Endothelial cell of umbilical vein (primary cell): ENCODE measurements around the gene KLC1. TPM values are rescaled to one million over a fixed set of nuclear protein-coding genes. Genes with fewer than 3 reads are reported as not detected.

Experiments
- BruUV-seq: library from RNA; stranded (reverse); fragments of 400-500 nt; replicated peaks from 2 replicates; lab custom pipeline; 2021; lab: Mats Ljungman, UMichigan
- CTCF ChIA-PET: fragments of 300-600, 350-600 bp; sonication (Branson Sonifier 250); formaldehyde crosslinking; loops from one replicate; lab custom pipeline; 2021; ENCODE audit warnings: antibody characterized with exemption, inconsistent platforms; lab: Charles Lee
- POLR2A ChIA-PET: fragments of 300-600, 350-600 bp; sonication (Branson Sonifier 250); formaldehyde crosslinking; loops from one replicate; lab custom pipeline; 2021; ENCODE audit warnings: antibody characterized with exemption, inconsistent platforms; lab: Charles Lee
- DNase-seq: peaks from one replicate; pipeline ENCODE4 v3.0.0-alpha.2; 2011; ENCODE audit warnings: low read depth, low spot score
- FAIRE-seq: peaks from 2 replicates; lab custom pipeline; 2011; peaks lifted over from hg19 to GRCh38; lab: Jason Lieb, UNC
- H2AFZ ChIP-seq: 2 replicates; pipeline ENCODE4 v1.6.0; 2012; ENCODE audit warnings: low read depth, low read length, control low read depth, inconsistent platforms
- H3K27ac ChIP-seq: 2 replicates; pipeline ENCODE4 v1.5.1; 2011; ENCODE audit warnings: low read depth, mild to moderate bottlenecking, control low read depth, low read length, moderate library complexity; ENCODE audit not compliant: insufficient read depth
- H3K27me3 ChIP-seq, 2 experiments: 2 replicates each; pipeline versions ENCODE4 v1.6.0 to v1.6.1; 2011; ENCODE audit warnings: low read length in 2 of 2, mixed read lengths in 1 of 2; ENCODE audit not compliant: control insufficient read depth in 2 of 2, insufficient read depth in 2 of 2
- H3K36me3 ChIP-seq, 2 experiments: 2 replicates in 1 of 2; 3 replicates in 1 of 2; pipeline ENCODE4 v1.5.1; 2011; ENCODE audit warnings: low read length in 2 of 2, mild to moderate bottlenecking in 1 of 2, moderate library complexity in 1 of 2; ENCODE audit not compliant: control insufficient read depth in 2 of 2, insufficient read depth in 2 of 2; ENCODE audit errors: extremely low read depth in 1 of 2
- H3K4me1 ChIP-seq: 3 replicates; pipeline ENCODE4 v1.5.1; 2011; ENCODE audit warnings: mild to moderate bottlenecking, low read length; ENCODE audit not compliant: control insufficient read depth, insufficient read depth; ENCODE audit errors: extremely low read depth
- H3K4me2 ChIP-seq: 2 replicates; pipeline ENCODE4 v1.6.1; 2011; ENCODE audit warnings: low read length, control low read depth, mixed read lengths; ENCODE audit not compliant: insufficient read depth
- H3K4me3 ChIP-seq, 3 experiments: fragments of 200-600 bp in 1 of 3; sonication (generic), shearing (Covaris generic) in 1 of 3; replicated peaks in 1 of 3; 2 replicates each; pipeline ENCODE4 v1.5.1; 2011 to 2016; ENCODE audit warnings: control low read depth in 3 of 3, low read length in 3 of 3, mild to moderate bottlenecking in 2 of 3, inconsistent platforms in 1 of 3, low read depth in 1 of 3, moderate library complexity in 1 of 3; ENCODE audit not compliant: insufficient read depth in 1 of 3
- H3K79me2 ChIP-seq: 2 replicates; pipeline ENCODE4 v1.6.0; 2012; ENCODE audit warnings: low read length, inconsistent platforms; ENCODE audit not compliant: control insufficient read depth, insufficient read depth
- H3K9ac ChIP-seq: replicated peaks from 2 replicates; pipeline ENCODE3; 2011; ENCODE audit warnings: low read length, control low read depth; ENCODE audit not compliant: insufficient read depth; ENCODE audit errors: extremely low read depth
- H3K9me1 ChIP-seq: replicated peaks from 3 replicates; pipeline ENCODE4 v1.6.0; 2011; ENCODE audit warnings: mild to moderate bottlenecking, low read length; ENCODE audit not compliant: control insufficient read depth, insufficient read depth; ENCODE audit errors: extremely low read depth
- H3K9me3 ChIP-seq: replicated peaks from 2 replicates; pipeline ENCODE4 v1.5.1; 2012; ENCODE audit warnings: low read length, inconsistent platforms; ENCODE audit not compliant: control insufficient read depth, insufficient read depth
- H4K20me1 ChIP-seq: replicated peaks from 2 replicates; pipeline ENCODE3; 2011; ENCODE audit warnings: mild to moderate bottlenecking, low read length; ENCODE audit not compliant: control insufficient read depth, insufficient read depth; ENCODE audit errors: extremely low read depth
- EZH2 ChIP-seq: IDR thresholded peaks from 2 replicates; pipeline ENCODE4 v1.6.1; 2012; ENCODE audit warnings: borderline replicate concordance, low read depth, mild to moderate bottlenecking, moderate library complexity, low read length, inconsistent platforms; ENCODE audit not compliant: severe bottlenecking
- FOS ChIP-seq: IDR thresholded peaks from 2 replicates; pipeline ENCODE4 v1.6.1; 2011; ENCODE audit warnings: mild to moderate bottlenecking, low read length, moderate library complexity, borderline replicate concordance; ENCODE audit not compliant: insufficient read depth
- GATA2 ChIP-seq: IDR thresholded peaks from 2 replicates; pipeline ENCODE4 v1.7.0; 2011; ENCODE audit warnings: low read depth, mild to moderate bottlenecking, moderate library complexity, mixed read lengths, low read length; ENCODE audit not compliant: insufficient read length, insufficient read depth
- JUN ChIP-seq: IDR thresholded peaks from 2 replicates; pipeline ENCODE4 v1.6.1; 2011; ENCODE audit warnings: borderline replicate concordance, low read depth; ENCODE audit not compliant: insufficient read length, insufficient read depth
- MYC ChIP-seq: IDR thresholded peaks from one replicate; pipeline ENCODE4 v1.6.1; 2011; ENCODE audit warnings: mild to moderate bottlenecking, low read depth, low read length
- POLR2A ChIP-seq: IDR thresholded peaks from 2 replicates; pipeline ENCODE4 v1.6.1; 2012; ENCODE audit warnings: low read depth, mild to moderate bottlenecking, control low read depth, low read length
- POLR2AphosphoS5 ChIP-seq: IDR thresholded peaks from 2 replicates; pipeline ENCODE4 v1.6.1; 2012; ENCODE audit warnings: low read depth, mild to moderate bottlenecking, control low read depth, low read length, moderate library complexity; ENCODE audit not compliant: insufficient read depth
- dilution Hi-C: fragments of 300-500 bp; cut with MboI; formaldehyde crosslinking; loops from one replicate; pipeline ENCODE4 v1.15.0; 2019; ENCODE audit warnings: low sequenced_read_pairs; ENCODE audit not compliant: extremely low pct_ligation_motif_present
- intact Hi-C: fragments of 100-400 bp; cut with micrococcal nuclease; formaldehyde crosslinking; loops from one replicate; pipeline ENCODE4 v1.10.0; 2022
- polyA plus RNA-seq, 4 experiments: library from polyadenylated mRNA; depleted of rRNA in 3 of 4; stranded (reverse) in 3 of 4; unstranded in 1 of 4; fragments of >200 nt; gene quantifications; 2 replicates each; pipeline versions ENCODE4 v1.2.1 to v1.2.3, GENCODE V29; 2011 to 2012; ENCODE audit warnings: missing spikeins in 1 of 4
- total RNA-seq: library from RNA; stranded (reverse); gene quantifications from 2 replicates; pipeline ENCODE4 v1.2.3, GENCODE V29; 2021
- TF ChIP-seq, protein P1 (sequence below): IDR thresholded peaks from 2 replicates; pipeline ENCODE4 v1.6.1; 2011; ENCODE audit not compliant: insufficient read depth, insufficient read length
- TF ChIP-seq, protein P2 (sequence below), 2 donors: IDR thresholded peaks; 1 replicate in 1 of 2; 2 replicates in 1 of 2; pipeline ENCODE4 v1.5.1; 2011; ENCODE audit warnings: low read length in 2 of 2, mild to moderate bottlenecking in 2 of 2, moderate library complexity in 2 of 2, control low read depth in 1 of 2, inconsistent platforms in 1 of 2, low read depth in 1 of 2; ENCODE audit not compliant: insufficient read depth in 1 of 2; ENCODE audit errors: extremely low read depth in 1 of 2

The KLC1 gene
- total and polyA plus RNA-seq, 2 donors (not counting 3 experiments of a cell fraction or from before 2014, with no cell fraction given) = 124 to 233 TPM

DNA sequence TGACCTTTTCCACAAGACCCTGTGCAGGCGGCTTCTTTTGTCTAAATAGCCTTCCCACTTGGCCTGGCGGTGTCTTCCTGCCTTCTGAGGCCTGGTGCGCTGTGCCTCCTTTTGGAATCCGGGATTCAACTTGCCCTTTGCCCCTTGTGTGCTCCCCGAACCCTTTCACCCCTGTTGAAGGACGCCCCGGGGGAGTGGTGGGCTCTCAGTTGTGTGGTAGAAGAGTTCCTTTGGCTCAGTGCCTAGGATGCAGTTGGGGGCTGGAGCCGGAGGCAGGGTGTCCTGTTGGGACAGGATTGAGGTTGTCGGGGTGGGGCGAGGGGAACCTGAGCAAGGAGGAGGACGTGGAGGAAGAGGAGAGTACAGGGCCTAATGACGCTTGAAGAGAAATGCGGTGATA is 34.5 kb downstream of the KLC1 start:
- dilution Hi-C loops = no loop called here
- H3K36me3 ChIP-seq = peaks cover 19 to 26% of the 10 kb centered on the region in 2 experiments
- no peaks in the 10 kb centered on the region for H3K9me1 ChIP-seq
- H3K27ac ChIP-seq = no peak overlapping the region
- POLR2A ChIA-PET = no interaction called here
- no peaks in the 10 kb centered on the region for H3K27me3 ChIP-seq
- H3K9me3 ChIP-seq = no peaks in the 10 kb centered on the region
- intact Hi-C loops = no loop called here
- BruUV-seq = no TSS peak
- no peak overlapping the region for H3K4me2 ChIP-seq
- no peak overlapping the region for H3K9ac ChIP-seq
- TF ChIP-seq JUN = no peak
- no peak for TF ChIP-seq EZH2
- no peak for TF ChIP-seq POLR2A
- TF ChIP-seq, protein P1, sequence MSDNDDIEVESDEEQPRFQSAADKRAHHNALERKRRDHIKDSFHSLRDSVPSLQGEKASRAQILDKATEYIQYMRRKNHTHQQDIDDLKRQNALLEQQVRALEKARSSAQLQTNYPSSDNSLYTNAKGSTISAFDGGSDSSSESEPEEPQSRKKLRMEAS = no peak
- TF ChIP-seq MYC = no peak
- TF ChIP-seq, protein P2, sequence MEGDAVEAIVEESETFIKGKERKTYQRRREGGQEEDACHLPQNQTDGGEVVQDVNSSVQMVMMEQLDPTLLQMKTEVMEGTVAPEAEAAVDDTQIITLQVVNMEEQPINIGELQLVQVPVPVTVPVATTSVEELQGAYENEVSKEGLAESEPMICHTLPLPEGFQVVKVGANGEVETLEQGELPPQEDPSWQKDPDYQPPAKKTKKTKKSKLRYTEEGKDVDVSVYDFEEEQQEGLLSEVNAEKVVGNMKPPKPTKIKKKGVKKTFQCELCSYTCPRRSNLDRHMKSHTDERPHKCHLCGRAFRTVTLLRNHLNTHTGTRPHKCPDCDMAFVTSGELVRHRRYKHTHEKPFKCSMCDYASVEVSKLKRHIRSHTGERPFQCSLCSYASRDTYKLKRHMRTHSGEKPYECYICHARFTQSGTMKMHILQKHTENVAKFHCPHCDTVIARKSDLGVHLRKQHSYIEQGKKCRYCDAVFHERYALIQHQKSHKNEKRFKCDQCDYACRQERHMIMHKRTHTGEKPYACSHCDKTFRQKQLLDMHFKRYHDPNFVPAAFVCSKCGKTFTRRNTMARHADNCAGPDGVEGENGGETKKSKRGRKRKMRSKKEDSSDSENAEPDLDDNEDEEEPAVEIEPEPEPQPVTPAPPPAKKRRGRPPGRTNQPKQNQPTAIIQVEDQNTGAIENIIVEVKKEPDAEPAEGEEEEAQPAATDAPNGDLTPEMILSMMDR (IDR thresholded peaks at IDR 0.05; ENCODE audit: extremely low read depth in 1 of 2, insufficient read depth in 1 of 2, low read depth in 1 of 2, low read length in 2 of 2) = no peak
- no peak for TF ChIP-seq POLR2AphosphoS5
- no peak for TF ChIP-seq GATA2
- no peak for TF ChIP-seq FOS
- DNase-seq = no peak
- no peak overlapping the region for H2AFZ ChIP-seq
- peaks cover 56% of the 10 kb centered on the region for H3K79me2 ChIP-seq
- H3K4me3 ChIP-seq = no peak overlapping the region
- H3K4me1 ChIP-seq = no peaks in the 10 kb centered on the region
- no peaks in the 10 kb centered on the region for H4K20me1 ChIP-seq
- FAIRE-seq = no peak
- CTCF ChIA-PET = no interaction called here
